ENCODE results near the gene FRK.

Gene FRK

GRCh38 chr6:116008470-116009243 lies 52.0 kb downstream of the FRK start:
- H3K9me3 Mint-ChIP-seq, result no peaks in the 10 kb centered on the region
- no peak overlapping the region for H3K4me3 Mint-ChIP-seq
- H3K27ac Mint-ChIP-seq, result no peak overlapping the region
- peaks cover 3% of the 10 kb centered on the region for H3K27me3 Mint-ChIP-seq
- H3K36me3 Mint-ChIP-seq, result no peaks in the 10 kb centered on the region
- peaks cover 13% of the 10 kb centered on the region for H3K4me1 Mint-ChIP-seq

GRCh38 chr6:116004841-116005815 lies 55.6 kb downstream of the FRK start:
- Mint-ChIP-seq H3K27ac (no peak overlapping the region), H3K4me3 (no peak overlapping the region), H3K4me1 (no peaks in the 10 kb centered on the region), H3K9me3 (no peaks in the 10 kb centered on the region), H3K27me3 (peaks cover 1% of the 10 kb centered on the region), H3K36me3 (no peaks in the 10 kb centered on the region)

DNA sequence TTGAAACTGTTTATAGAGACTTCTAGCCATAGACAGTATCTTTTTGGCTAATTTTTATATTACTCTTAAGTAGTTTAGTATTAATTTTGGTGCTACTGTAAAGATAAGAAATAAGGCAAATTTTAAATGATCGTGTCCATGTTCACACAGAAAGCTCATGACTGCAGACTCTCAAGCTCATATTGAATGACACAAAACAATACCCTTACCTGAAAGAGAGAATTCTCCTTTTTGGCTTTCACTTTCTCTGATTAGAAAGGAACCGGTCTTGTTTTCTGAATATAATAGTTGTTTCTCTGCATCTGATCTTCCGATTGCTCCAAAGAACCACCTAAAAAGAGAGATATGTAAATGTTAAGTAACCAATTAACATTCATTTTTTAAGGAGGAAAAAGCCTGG lies 57.0 kb downstream of the FRK start:
- no peak overlapping the region for H3K4me3 Mint-ChIP-seq
- no peak overlapping the region for H3K27ac Mint-ChIP-seq
- no peaks in the 10 kb centered on the region for H3K4me1 Mint-ChIP-seq
- no peaks in the 10 kb centered on the region for H3K36me3 Mint-ChIP-seq
- peaks cover 4% of the 10 kb centered on the region for H3K27me3 Mint-ChIP-seq
- H3K9me3 Mint-ChIP-seq, result no peaks in the 10 kb centered on the region

DNA sequence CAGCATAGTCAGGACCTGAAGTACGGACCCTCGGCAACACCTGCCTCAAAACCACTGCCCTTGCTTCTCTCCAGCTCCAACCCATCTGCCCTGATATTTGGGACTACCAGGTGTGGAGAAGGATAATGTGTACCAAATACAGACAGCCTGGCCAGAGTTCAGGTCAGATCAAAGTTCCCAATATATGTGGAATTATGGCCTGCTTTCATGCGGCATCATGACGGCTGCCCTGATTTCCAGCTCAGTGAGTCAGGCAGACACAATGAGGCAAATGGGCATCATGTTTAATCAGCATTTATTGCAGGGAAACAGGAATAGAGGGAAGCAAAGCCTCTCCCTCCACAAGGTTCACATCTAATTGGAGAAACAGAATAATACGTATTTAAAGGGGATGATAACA lies 57.9 kb downstream of the FRK start:
- peaks cover 4% of the 10 kb centered on the region for H3K27me3 Mint-ChIP-seq
- no peaks in the 10 kb centered on the region for H3K9me3 Mint-ChIP-seq
- no peak overlapping the region for H3K27ac Mint-ChIP-seq
- H3K36me3 Mint-ChIP-seq, result no peaks in the 10 kb centered on the region
- no peaks in the 10 kb centered on the region for H3K4me1 Mint-ChIP-seq
- H3K4me3 Mint-ChIP-seq, result no peak overlapping the region

DNA sequence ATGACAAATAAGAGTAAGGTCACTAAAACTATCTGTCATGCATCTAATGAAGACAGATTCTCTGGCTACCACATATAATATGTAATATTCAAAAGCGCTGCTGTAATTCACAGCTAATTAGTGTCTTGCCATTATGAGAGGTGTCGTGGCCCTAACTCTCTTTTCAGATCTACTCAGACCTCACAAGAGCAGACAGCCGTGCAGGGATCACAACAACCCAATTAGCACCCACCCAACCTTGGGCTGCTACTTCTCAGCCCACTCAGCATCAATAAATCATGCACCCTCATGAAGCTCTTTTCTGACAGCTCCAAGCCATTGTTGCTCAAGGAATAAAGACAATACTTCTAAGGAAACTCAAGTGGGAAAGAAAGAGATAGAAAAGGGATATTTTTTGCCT lies 61.5 kb downstream of the FRK start:
- no peaks in the 10 kb centered on the region for H3K4me1 Mint-ChIP-seq
- H3K4me3 Mint-ChIP-seq, result no peak overlapping the region
- H3K36me3 Mint-ChIP-seq, result no peaks in the 10 kb centered on the region
- H3K27me3 Mint-ChIP-seq, result peaks cover 9% of the 10 kb centered on the region
- no peaks in the 10 kb centered on the region for H3K9me3 Mint-ChIP-seq
- H3K27ac Mint-ChIP-seq, result no peak overlapping the region

- peaks cover 9% of the 10 kb centered on the region for H3K27me3 Mint-ChIP-seq
- no peak overlapping the region for H3K27ac Mint-ChIP-seq
- no peaks in the 10 kb centered on the region for H3K9me3 Mint-ChIP-seq
- no peaks in the 10 kb centered on the region for H3K36me3 Mint-ChIP-seq
- no peaks in the 10 kb centered on the region for H3K4me1 Mint-ChIP-seq
- no peak overlapping the region for H3K4me3 Mint-ChIP-seq
Measured at GRCh38 chr6:115997990-115998585, 62.6 kb downstream of the FRK start.

DNA sequence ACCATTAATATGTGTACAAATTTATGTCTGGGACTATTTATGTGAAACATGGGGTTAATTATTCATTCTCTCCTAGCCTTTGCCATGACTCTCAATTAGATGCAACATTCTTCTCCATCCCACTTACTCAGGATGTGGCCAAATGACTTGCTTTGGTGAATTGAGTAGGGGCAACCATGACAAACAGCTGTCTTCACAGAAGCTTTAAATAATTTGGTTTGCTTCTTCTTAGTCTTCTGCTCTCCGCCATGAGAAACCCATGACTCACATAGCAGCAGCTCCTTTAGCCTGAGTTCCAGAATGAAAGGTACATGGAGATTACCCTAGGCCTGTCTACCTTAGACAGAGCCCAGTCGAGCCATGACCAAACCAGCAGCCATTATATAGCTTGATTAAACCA lies 74.7 kb downstream of the FRK start:
- no peaks in the 10 kb centered on the region for H3K4me1 Mint-ChIP-seq
- H3K27me3 Mint-ChIP-seq, result peaks cover 4% of the 10 kb centered on the region
- no peaks in the 10 kb centered on the region for H3K36me3 Mint-ChIP-seq

GRCh38 chr6:115984809-115985208 lies 75.9 kb downstream of the FRK start:
- H3K27me3 Mint-ChIP-seq, result peaks cover 3% of the 10 kb centered on the region

More for the DNA sequence above, 74.7 kb downstream of the FRK start:
- H3K27ac Mint-ChIP-seq, result no peak overlapping the region
- H3K9me3 Mint-ChIP-seq, result peaks cover 3% of the 10 kb centered on the region
- no peak overlapping the region for H3K4me3 Mint-ChIP-seq

DNA sequence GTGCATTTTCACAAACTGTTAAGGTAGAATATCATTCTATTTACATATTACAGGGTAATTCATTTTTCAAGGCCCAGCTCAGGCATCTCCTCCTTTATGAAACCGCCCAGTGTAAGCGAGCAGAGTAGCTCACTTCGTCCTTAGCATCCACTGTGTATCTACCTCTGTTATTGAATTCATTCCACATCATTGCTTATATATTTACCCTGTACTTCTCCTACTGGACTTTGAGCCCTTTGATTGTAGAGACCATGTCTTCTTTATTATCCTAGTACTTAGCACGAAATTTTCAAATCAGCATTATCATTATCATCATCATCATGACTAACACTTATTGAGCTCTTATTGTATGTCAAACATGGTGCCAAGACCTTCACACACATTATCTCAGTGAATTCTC lies 76.7 kb downstream of the FRK start:
- Mint-ChIP-seq H3K27ac (no peak overlapping the region), H3K4me3 (no peak overlapping the region), H3K9me3 (no peaks in the 10 kb centered on the region), H3K36me3 (no peaks in the 10 kb centered on the region), H3K4me1 (no peaks in the 10 kb centered on the region), H3K27me3 (peaks cover 3% of the 10 kb centered on the region)

More at GRCh38 chr6:115984809-115985208, 75.9 kb downstream of the FRK start:
- H3K36me3 Mint-ChIP-seq, result no peaks in the 10 kb centered on the region
- H3K4me3 Mint-ChIP-seq, result no peak overlapping the region
- no peak overlapping the region for H3K27ac Mint-ChIP-seq
- no peaks in the 10 kb centered on the region for H3K9me3 Mint-ChIP-seq
- H3K4me1 Mint-ChIP-seq, result no peaks in the 10 kb centered on the region

- no peak overlapping the region for H3K4me3 Mint-ChIP-seq
Measured at GRCh38 chr6:115982453-115982852, 78.2 kb downstream of the FRK start.

GRCh38 chr6:115977220-115977619 lies 83.5 kb downstream of the FRK start:
- Mint-ChIP-seq H3K9me3 (no peaks in the 10 kb centered on the region), H3K27me3 (peaks cover 3% of the 10 kb centered on the region), H3K4me3 (no peak overlapping the region), H3K27ac (no peak overlapping the region), H3K4me1 (no peaks in the 10 kb centered on the region), H3K36me3 (no peaks in the 10 kb centered on the region)

More at GRCh38 chr6:115982453-115982852, 78.2 kb downstream of the FRK start:
- no peaks in the 10 kb centered on the region for H3K9me3 Mint-ChIP-seq
- peaks cover 3% of the 10 kb centered on the region for H3K27me3 Mint-ChIP-seq
- H3K27ac Mint-ChIP-seq, result no peak overlapping the region
- no peaks in the 10 kb centered on the region for H3K36me3 Mint-ChIP-seq
- H3K4me1 Mint-ChIP-seq, result no peaks in the 10 kb centered on the region

DNA sequence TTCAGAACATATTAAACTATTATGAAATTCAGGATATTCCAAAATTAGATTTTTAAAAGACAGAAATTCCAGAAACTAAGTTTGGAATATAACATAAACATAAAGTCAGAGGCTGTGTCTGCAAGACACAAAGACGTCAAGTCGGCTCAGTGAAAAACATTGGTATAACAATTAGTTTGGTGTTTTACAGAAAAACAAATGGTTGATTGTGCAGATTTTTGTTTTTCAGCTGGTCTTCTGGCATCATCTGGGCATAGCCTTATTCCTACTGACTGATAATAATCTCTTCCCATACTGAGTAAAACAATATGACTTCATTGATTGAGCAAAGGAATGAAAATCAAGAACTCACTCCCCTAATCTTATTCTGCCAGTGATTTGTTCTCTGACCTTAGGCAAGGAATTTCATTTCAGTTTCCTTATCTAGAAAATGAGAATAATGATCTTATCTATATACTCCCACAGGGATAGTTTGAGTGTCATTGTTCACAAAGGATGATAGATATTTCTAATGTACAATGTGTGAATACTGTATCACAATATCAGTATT lies 84.3 kb downstream of the FRK start:
- H3K27ac Mint-ChIP-seq, result no peak overlapping the region
- H3K4me3 Mint-ChIP-seq, result no peak overlapping the region
- no peaks in the 10 kb centered on the region for H3K4me1 Mint-ChIP-seq
- H3K9me3 Mint-ChIP-seq, result no peaks in the 10 kb centered on the region
- H3K27me3 Mint-ChIP-seq, result peaks cover 1% of the 10 kb centered on the region
- H3K36me3 Mint-ChIP-seq, result no peaks in the 10 kb centered on the region

- no peaks in the 10 kb centered on the region for H3K4me1 Mint-ChIP-seq
- H3K27ac Mint-ChIP-seq, result no peak overlapping the region
- H3K9me3 Mint-ChIP-seq, result no peaks in the 10 kb centered on the region
- H3K27me3 Mint-ChIP-seq, result peaks cover 1% of the 10 kb centered on the region
- no peak overlapping the region for H3K4me3 Mint-ChIP-seq
- no peaks in the 10 kb centered on the region for H3K36me3 Mint-ChIP-seq
Measured at GRCh38 chr6:115972679-115973078, 88.0 kb downstream of the FRK start.

GRCh38 chr6:115971785-115972184 lies 88.9 kb downstream of the FRK start:
- Mint-ChIP-seq H3K27ac (no peak overlapping the region), H3K4me3 (no peak overlapping the region), H3K4me1 (no peaks in the 10 kb centered on the region), H3K27me3 (peaks cover 1% of the 10 kb centered on the region), H3K36me3 (no peaks in the 10 kb centered on the region), H3K9me3 (no peaks in the 10 kb centered on the region)

DNA sequence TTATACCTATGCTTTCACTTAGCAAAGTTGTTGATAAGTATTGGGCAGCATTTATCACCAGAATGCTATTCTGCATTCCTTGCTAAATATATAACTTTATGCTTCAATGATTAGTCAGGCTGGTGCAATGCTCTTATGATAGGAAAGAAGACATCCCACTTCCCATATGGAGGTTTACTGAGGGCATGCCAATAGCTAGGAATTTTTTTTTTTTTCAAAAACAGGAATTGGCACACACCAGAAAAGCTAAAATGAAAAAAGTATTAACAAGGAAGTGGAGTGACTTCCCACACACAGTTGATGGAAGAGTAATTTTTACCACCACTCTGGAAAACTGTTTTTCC lies 90.8 kb downstream of the FRK start:
- Mint-ChIP-seq H3K27ac (no peak overlapping the region), H3K27me3 (peaks cover 1% of the 10 kb centered on the region), H3K4me3 (no peak overlapping the region), H3K4me1 (no peaks in the 10 kb centered on the region), H3K9me3 (no peaks in the 10 kb centered on the region), H3K36me3 (no peaks in the 10 kb centered on the region)

All from activated naive CD4-positive, alpha-beta T cell treated with anti-CD3 and anti-CD28 coated beads, Interleukin-2, amount 50 U/mL, for 24 hours (primary cell).